Glutamatergic neuron (in vitro differentiated cells): ENCODE measurements around the gene CHMP6. TPM values are rescaled to one million over a fixed set of nuclear protein-coding genes. Genes with fewer than 3 reads are reported as not detected.

Experiments
- DNase-seq: peaks from one replicate; pipeline ENCODE4 v3.0.0; 2022
- H3K27ac Mint-ChIP-seq: one replicate; pipeline ENCODE4 v1.8.0; 2020; ENCODE audit warnings: mild to moderate bottlenecking, mixed read lengths, inconsistent platforms; ENCODE audit not compliant: unreplicated experiment
- H3K27me3 Mint-ChIP-seq: one replicate; pipeline ENCODE4 v1.8.0; 2020; ENCODE audit warnings: mild to moderate bottlenecking, moderate library complexity, mixed read lengths, inconsistent platforms; ENCODE audit not compliant: unreplicated experiment
- H3K36me3 Mint-ChIP-seq: one replicate; pipeline ENCODE4 v1.8.0; 2020; ENCODE audit warnings: mild to moderate bottlenecking, mixed read lengths, inconsistent platforms; ENCODE audit not compliant: unreplicated experiment
- H3K4me1 Mint-ChIP-seq: one replicate; pipeline ENCODE4 v1.8.0; 2020; ENCODE audit warnings: mild to moderate bottlenecking, low read depth, mixed read lengths, inconsistent platforms; ENCODE audit not compliant: unreplicated experiment
- H3K4me3 Mint-ChIP-seq: one replicate; pipeline ENCODE4 v1.8.0; 2020; ENCODE audit warnings: mild to moderate bottlenecking, mixed read lengths, inconsistent platforms; ENCODE audit not compliant: unreplicated experiment
- H3K9me3 Mint-ChIP-seq: one replicate; pipeline ENCODE4 v1.8.0; 2020; ENCODE audit warnings: mild to moderate bottlenecking, moderate library complexity, mixed read lengths, inconsistent platforms; ENCODE audit not compliant: unreplicated experiment
- CTCF ChIP-seq: fragments of 200-600 bp; sonication (generic); IDR thresholded peaks from one replicate; pipeline ENCODE4 v1.5.0; 2021; ENCODE audit not compliant: partially characterized antibody, unreplicated experiment
- total RNA-seq: library from RNA; stranded (reverse); fragmentation: NEBNext Ultra II Directional; extraction: Animal tissue kit (Norgen Biotek cat#: 25700); gene quantifications from one replicate; pipeline ENCODE4 v1.2.1, GENCODE V29; 2021; ENCODE audit not compliant: unreplicated experiment

The CHMP6 gene
- total RNA-seq, 1 donor from 2014 or later = 24.3 TPM

- Mint-ChIP-seq H3K9me3 (peaks cover 8% of the 10 kb centered on the region), H3K27ac (no peak overlapping the region)
Measured at GRCh38 chr17:80945736-80946135, 45.9 kb upstream of the CHMP6 start.

GRCh38 chr17:80946449-80946848, 45.2 kb upstream of the CHMP6 start:
- DNase-seq = peak; percentile 2
- H3K4me3 Mint-ChIP-seq = no peak overlapping the region
- H3K27ac Mint-ChIP-seq = no peak overlapping the region
- peaks cover 8% of the 10 kb centered on the region for H3K9me3 Mint-ChIP-seq
- peaks cover 7% of the 10 kb centered on the region for H3K4me1 Mint-ChIP-seq
- peaks cover 4% of the 10 kb centered on the region for H3K27me3 Mint-ChIP-seq
- no peak for TF ChIP-seq CTCF
- H3K36me3 Mint-ChIP-seq = peaks cover 19% of the 10 kb centered on the region

More at GRCh38 chr17:80945736-80946135, 45.9 kb upstream of the CHMP6 start:
- no peak for TF ChIP-seq CTCF
- Mint-ChIP-seq H3K4me3 (no peak overlapping the region), H3K36me3 (peaks cover 19% of the 10 kb centered on the region), H3K4me1 (peaks cover 7% of the 10 kb centered on the region), H3K27me3 (peaks cover 4% of the 10 kb centered on the region)
- peak; percentile 10 for DNase-seq

DNA sequence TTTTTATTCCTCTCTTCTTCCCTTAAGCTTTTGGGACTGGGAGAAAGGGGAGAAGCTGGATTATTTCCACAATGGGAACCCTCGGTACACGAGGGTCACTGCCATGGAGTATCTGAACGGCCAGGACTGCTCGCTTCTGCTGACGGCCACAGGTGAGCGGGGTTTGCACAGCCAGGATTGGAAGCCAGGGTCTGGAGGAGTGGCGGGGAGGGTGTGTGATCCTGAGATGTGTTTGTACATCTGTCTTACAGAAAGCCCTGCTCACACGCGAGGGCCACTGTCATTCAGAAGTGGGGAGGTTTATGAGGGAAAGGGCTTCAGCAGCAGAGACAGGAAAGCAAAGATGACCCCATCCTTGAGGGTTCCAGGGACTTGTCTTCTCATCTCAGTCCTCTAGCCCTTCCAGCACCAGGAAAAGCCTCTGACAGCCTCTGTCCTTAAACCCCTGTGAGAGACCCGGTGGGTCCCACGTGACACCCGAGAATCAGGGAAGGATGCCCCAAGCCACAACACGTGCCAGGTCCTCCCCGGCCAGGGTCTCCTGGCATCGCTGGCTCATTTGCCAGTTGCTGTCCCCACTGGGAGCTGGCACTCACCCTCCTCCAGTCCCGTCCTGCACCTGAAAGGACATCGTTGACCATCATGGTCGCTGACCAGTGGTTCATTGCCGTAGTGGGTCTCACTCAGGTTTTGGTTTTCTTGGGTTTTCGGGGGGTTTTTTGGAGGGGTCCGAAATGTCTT, 44.3 kb upstream of the CHMP6 start:
- H3K36me3 Mint-ChIP-seq = peaks cover 19% of the 10 kb centered on the region

GRCh38 chr17:80948019-80948975, 43.3 kb upstream of the CHMP6 start:
- no peak for TF ChIP-seq CTCF
- Mint-ChIP-seq H3K36me3 (peaks cover 19% of the 10 kb centered on the region), H3K27ac (no peak overlapping the region), H3K9me3 (peaks cover 7% of the 10 kb centered on the region), H3K4me3 (no peak overlapping the region), H3K4me1 (peaks cover 5% of the 10 kb centered on the region), H3K27me3 (peaks cover 6% of the 10 kb centered on the region)
- DNase-seq = peak; percentile 10

More for the DNA sequence above, 44.3 kb upstream of the CHMP6 start:
- peak; percentile 5 for DNase-seq
- peaks cover 8% of the 10 kb centered on the region for H3K9me3 Mint-ChIP-seq
- no peak for TF ChIP-seq CTCF
- peaks cover 6% of the 10 kb centered on the region for H3K4me1 Mint-ChIP-seq
- no peak overlapping the region for H3K4me3 Mint-ChIP-seq
- no peak overlapping the region for H3K27ac Mint-ChIP-seq
- H3K27me3 Mint-ChIP-seq = peaks cover 4% of the 10 kb centered on the region
